ENCODE data around the gene UBE2Z. TPM values are rescaled to one million over a fixed set of nuclear protein-coding genes. Genes with fewer than 3 reads are reported as not detected.

Gene UBE2Z
- total and polyA plus RNA-seq, 10 donors, result 33.6 to 94.9 (median 80.8) TPM

DNA sequence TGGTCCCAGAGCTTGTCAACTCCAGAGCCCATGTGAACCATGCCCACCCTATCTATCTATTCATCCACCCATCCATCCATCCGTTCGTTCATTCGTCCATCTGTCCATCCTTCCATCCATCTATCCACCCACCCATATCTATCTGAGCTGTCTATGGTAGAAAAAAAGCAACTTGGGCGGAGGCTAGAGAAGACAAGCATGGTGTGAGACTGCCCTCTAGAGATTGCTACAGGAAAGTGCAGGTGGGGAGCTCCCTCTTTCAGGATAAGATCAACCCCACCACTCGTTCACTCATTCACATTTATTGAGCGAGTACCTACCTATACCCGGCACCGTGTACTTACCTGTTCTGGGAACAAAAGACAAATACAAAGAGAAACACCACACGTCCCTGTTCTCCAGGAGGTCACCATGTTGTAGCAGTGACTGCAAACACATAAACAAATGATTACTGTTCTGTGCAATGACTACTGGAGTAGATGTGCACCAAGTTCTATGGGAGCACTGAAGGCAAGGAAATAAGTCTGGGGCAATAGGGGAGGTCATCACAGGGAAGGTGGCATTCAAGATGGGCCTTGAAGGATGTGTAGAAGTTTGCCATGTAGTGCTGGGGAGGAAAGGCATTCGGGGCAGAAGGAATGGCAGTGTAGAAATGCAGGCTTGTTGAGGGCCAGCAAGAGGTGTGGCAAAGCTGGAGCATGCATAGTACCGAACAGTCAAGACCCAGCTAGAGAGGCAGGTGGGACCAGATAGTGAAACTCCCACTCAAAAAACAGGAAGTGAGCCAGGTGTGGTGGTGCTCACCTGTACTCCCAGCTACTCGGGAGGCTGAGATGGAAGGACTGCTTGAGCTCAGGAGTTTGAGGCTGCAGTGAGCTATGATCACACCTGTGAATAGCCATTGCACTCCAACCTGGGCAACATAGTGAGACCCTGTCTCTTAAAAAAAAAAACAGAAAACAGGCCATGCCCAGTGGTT is 29.0 kb upstream of the UBE2Z start:
- Histone ChIP-seq H3K4me1 (peaks cover 0 to 22% (median 2%) of the 10 kb centered on the region in 6 donors), H3K36me3 (no peaks in the 10 kb centered on the region), H3K27ac (no peak overlapping the region), H3K9me3 (no peaks in the 10 kb centered on the region), H3K27me3 (replicated peaks in 1 of 7) (no peaks in the 10 kb centered on the region), H3K4me3 (no peak overlapping the region)
- 19 to 23% (median 22%) methylated on average over 12 of the region's 12 CpGs for WGBS, 5 donors
- intact Hi-C loops (cut with DNase I; ENCODE audit: low total_unique reads), result loop anchor here (5.0 to 10.0 kb wide), 3 partner anchors 67 to 202 kb away; partner anchors contain the start of genes HOXB13, PRAC1 and PRAC2
- no peak for DNase-seq
- no peak for TF ChIP-seq POLR2AphosphoS5 (IDR thresholded peaks at IDR 0.05)
- TF ChIP-seq, protein P1, sequence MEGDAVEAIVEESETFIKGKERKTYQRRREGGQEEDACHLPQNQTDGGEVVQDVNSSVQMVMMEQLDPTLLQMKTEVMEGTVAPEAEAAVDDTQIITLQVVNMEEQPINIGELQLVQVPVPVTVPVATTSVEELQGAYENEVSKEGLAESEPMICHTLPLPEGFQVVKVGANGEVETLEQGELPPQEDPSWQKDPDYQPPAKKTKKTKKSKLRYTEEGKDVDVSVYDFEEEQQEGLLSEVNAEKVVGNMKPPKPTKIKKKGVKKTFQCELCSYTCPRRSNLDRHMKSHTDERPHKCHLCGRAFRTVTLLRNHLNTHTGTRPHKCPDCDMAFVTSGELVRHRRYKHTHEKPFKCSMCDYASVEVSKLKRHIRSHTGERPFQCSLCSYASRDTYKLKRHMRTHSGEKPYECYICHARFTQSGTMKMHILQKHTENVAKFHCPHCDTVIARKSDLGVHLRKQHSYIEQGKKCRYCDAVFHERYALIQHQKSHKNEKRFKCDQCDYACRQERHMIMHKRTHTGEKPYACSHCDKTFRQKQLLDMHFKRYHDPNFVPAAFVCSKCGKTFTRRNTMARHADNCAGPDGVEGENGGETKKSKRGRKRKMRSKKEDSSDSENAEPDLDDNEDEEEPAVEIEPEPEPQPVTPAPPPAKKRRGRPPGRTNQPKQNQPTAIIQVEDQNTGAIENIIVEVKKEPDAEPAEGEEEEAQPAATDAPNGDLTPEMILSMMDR (IDR thresholded peaks at IDR 0.05 in 8 of 11, conservative IDR thresholded peaks at IDR 0.05 in 3 of 11), result peak; percentile 84 to 97 (median 94)

DNA sequence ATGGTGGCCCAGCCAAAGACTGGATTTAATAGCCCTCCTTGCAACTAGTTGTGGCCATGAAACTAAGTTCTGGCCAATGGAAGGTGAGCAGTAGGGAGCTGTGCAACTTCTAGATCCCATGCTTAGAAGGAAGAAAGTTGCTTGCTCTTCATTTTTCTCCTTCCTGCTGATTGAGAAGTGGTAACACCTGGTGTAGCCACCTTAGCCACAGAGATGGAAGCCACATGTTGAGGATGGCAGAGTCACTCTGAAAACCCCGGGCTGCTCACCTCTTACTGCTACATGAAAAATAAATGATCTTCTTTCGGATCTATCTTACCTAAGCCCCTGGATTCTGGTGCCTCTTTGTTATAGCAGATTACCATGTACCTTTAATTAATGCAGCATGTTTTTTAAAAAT is 25.9 kb upstream of the UBE2Z start:
- Histone ChIP-seq H3K27ac (no peak overlapping the region), H3K9me3 (no peaks in the 10 kb centered on the region), H3K4me1 (peaks cover 0 to 31% (median 10%) of the 10 kb centered on the region in 6 donors), H3K4me3 (no peak overlapping the region), H3K27me3 (replicated peaks in 1 of 7) (no peaks in the 10 kb centered on the region), H3K36me3 (no peaks in the 10 kb centered on the region)
- intact Hi-C loops (cut with DNase I; ENCODE audit: low total_unique reads), result no loop called here
- no peak for DNase-seq
- WGBS, 5 donors, result 82 to 93% (median 84%) methylated on average over 2 of the region's 2 CpGs
- TF ChIP-seq POLR2A (IDR thresholded peaks at IDR 0.05) (no peak), POLR2AphosphoS5 (IDR thresholded peaks at IDR 0.05) (no peak)
- TF ChIP-seq, protein P1 (IDR thresholded peaks at IDR 0.05 in 8 of 11, conservative IDR thresholded peaks at IDR 0.05 in 3 of 11), result no peak

DNA sequence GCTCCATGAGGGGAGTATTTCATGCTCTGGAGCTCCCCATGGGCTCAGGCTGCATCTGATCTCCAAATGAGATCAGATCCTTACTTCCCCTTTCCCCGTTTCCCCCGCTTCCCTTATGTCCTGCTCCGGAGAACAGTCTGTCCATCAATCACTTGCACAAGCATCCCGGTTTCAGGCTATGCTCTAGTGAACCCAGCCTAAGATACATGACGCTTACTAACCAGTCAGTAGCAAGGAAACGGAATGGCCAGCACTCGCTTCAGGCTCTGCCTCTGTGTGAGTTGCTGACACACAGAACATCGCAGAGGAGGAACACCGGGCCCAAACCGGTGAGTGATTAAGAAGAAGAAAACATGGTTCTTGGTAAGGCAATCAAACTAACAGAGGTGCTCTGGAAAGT is 25.0 kb upstream of the UBE2Z start:
- TF ChIP-seq POLR2AphosphoS5 (IDR thresholded peaks at IDR 0.05) (no peak), POLR2A (IDR thresholded peaks at IDR 0.05) (no peak)
- TF ChIP-seq, protein P1 (IDR thresholded peaks at IDR 0.05 in 8 of 11, conservative IDR thresholded peaks at IDR 0.05 in 3 of 11), result no peak
- Histone ChIP-seq H3K9me3 (no peaks in the 10 kb centered on the region), H3K36me3 (no peaks in the 10 kb centered on the region), H3K27ac (no peak overlapping the region), H3K27me3 (replicated peaks in 1 of 7) (no peaks in the 10 kb centered on the region), H3K4me1 (peaks cover 0 to 23% (median 10%) of the 10 kb centered on the region in 6 donors), H3K4me3 (no peak overlapping the region)
- intact Hi-C loops (cut with DNase I; ENCODE audit: low total_unique reads), result no loop called here
- no peak for DNase-seq
- WGBS, 5 donors, result 59 to 68% (median 64%) methylated on average over 10 of the region's 10 CpGs

DNA sequence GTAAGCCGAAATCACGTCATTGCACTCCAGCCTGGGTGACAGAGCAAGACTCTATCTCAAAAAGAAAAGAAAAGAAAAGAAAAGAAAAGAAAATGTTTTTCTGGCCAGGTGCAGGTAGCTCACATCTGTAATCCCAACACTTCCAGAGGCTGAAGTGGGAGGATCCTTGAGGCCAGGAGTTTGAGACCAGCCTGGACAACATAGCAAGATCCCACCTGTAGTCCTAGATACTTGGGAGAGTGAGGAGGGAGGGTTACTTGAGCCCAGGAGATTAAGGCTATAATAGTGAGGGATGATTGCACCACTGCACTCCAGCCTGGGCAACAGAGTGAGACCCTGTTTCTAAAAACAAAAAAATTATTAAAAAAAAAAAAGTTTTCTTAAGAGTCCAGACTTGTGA is 18.1 kb upstream of the UBE2Z start:
- no peak for DNase-seq
- Histone ChIP-seq H3K27ac (no peak overlapping the region), H3K9me3 (no peaks in the 10 kb centered on the region), H3K27me3 (replicated peaks in 1 of 7) (no peaks in the 10 kb centered on the region), H3K4me3 (no peak overlapping the region), H3K36me3 (peaks cover 0 to 9% (median 3%) of the 10 kb centered on the region in 6 donors), H3K4me1 (peaks cover 13 to 36% (median 20%) of the 10 kb centered on the region in 6 donors)
- intact Hi-C loops (cut with DNase I; ENCODE audit: low total_unique reads), result no loop called here
- TF ChIP-seq POLR2A (IDR thresholded peaks at IDR 0.05) (no peak), POLR2AphosphoS5 (IDR thresholded peaks at IDR 0.05) (no peak)
- TF ChIP-seq, protein P1 (IDR thresholded peaks at IDR 0.05 in 8 of 11, conservative IDR thresholded peaks at IDR 0.05 in 3 of 11), result no peak
- WGBS, 5 donors, result 87 to 97% (median 94%) methylated on average over 2 of the region's 2 CpGs

Data from spleen (tissue), 11 donors.